COLO668 (cell line): Measurements from ENCODE around the gene THSD4.
A peak's percentile ranks its signal among the peaks of the same experiment; 100 is the strongest.

Experiments used
- DNase-seq: peaks from one replicate; lab custom pipeline; 2025; ENCODE audit not compliant: unreplicated experiment; lab: John Stamatoyannopoulos, UW

The THSD4 gene

GRCh38 chr15:71471347-71471746, 356.1 kb downstream of the THSD4 start:
- DNase-seq: no peak

- no peak for DNase-seq
Observed at GRCh38 chr15:71472566-71472965, 357.3 kb downstream of the THSD4 start.

- DNase-seq: no peak
Observed at GRCh38 chr15:71473751-71474150, 358.5 kb downstream of the THSD4 start.

GRCh38 chr15:71476823-71477222, 361.6 kb downstream of the THSD4 start:
- no peak for DNase-seq

GRCh38 chr15:71480556-71480955, 365.3 kb downstream of the THSD4 start:
- no peak for DNase-seq

GRCh38 chr15:71484080-71484479, 368.8 kb downstream of the THSD4 start:
- DNase-seq: no peak

DNA sequence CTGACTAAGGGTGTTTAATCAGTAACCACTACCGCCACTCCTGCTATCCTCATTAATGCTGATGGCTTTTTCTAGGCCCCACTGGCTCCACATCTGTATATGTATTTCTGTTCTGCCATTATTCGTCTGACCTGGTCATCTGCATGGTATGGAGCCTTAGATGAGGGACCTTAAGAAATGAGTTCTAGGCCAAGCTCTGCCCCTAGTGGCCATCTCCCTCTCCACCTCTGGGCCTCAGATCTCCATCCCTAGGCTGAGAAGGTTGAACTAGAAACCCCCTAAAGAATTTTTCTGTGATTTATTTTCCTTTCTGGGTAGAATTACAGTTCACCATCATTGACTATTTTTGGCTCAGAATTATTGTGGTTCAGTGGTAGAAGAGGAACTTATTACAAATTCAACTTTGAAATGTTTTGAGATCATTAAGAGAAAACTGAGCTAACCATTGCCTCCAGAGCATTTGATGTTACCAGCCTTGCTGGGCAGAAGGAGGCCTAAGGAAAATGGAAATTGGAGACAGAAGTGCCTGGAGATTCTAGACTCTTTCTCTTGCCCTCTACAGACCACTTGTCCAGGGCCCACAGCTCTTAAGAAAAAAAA, 369.9 kb downstream of the THSD4 start:
- no peak for DNase-seq

- DNase-seq: no peak
Observed at GRCh38 chr15:71489570-71489969, 374.3 kb downstream of the THSD4 start.

DNA sequence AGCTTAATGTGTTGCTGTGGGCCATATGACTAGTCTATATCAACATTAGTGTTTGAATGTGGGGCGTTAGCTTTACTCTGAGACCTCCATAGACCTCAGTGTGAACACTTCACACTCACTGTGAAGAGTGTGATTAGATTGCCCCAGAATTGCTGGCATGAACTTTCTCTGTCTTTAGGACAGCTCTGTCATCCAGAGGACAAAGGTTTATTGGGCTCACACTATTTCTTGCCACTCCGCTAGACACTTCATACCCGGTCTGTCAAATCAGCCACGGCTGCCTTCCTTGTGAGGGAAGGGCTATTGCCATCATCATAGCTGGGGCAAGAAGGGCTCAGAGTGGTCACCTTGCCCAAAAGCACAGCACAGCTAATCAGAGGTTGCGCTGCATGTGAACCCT, 378.3 kb downstream of the THSD4 start:
- no peak for DNase-seq

DNA sequence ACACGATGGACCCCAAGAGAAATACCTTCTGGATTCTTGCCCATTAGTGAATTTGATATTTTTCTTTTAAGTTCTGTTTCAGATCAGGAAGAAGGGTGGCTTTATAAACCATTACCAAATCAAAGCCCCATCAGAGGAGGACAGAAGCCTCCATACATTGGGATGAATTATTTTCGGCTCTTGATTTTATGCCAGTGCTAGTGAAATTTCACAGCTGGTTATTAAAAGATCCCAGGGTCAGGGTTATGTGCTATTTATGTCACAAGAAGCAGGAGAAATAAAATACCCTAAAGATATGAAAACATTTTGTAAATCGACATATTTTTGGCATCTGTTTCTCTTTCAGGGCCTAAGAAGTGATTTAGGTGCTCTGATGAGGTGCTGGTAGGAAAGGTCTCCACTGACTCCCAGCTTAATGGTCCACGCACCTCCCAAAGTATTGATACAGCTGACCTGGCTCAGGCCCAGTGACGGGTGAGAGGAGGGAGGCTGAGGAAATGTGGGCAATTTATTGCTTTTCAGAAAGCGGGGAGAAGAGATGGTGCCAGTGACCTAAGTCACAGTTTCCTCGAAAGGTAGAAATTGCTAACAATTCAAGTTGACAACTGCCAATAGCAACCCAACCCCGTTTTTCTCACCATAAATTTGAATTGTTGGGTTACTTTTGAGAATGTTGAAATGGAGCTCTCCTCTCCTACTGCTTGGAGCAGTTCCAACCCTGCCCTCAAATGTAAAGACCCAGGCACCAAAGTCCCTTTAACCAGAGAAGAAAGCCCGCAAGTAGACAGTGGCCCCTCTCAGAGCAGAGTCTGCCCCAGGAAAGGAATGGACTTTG, 379.5 kb downstream of the THSD4 start:
- DNase-seq: no peak

DNA sequence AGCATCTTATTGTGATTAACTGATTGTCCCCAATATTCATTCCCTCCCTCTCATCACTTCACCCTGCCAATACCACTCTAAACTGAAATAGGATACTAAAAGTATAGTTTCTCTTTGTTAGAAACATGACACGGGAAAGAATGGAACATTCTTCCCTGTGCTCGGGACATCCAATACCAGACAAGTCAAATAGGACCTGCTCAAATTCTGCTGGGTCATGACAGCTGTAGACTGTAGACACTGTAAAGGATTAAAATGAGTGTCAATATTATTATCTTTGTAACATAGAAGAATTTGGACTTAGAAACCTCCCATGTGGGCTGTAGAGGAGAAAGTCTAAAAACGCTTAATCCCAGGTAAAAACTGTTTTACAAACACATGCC, 380.1 kb downstream of the THSD4 start:
- DNase-seq: no peak

- no peak for DNase-seq
Observed at GRCh38 chr15:71496336-71496955, 381.2 kb downstream of the THSD4 start.

DNA sequence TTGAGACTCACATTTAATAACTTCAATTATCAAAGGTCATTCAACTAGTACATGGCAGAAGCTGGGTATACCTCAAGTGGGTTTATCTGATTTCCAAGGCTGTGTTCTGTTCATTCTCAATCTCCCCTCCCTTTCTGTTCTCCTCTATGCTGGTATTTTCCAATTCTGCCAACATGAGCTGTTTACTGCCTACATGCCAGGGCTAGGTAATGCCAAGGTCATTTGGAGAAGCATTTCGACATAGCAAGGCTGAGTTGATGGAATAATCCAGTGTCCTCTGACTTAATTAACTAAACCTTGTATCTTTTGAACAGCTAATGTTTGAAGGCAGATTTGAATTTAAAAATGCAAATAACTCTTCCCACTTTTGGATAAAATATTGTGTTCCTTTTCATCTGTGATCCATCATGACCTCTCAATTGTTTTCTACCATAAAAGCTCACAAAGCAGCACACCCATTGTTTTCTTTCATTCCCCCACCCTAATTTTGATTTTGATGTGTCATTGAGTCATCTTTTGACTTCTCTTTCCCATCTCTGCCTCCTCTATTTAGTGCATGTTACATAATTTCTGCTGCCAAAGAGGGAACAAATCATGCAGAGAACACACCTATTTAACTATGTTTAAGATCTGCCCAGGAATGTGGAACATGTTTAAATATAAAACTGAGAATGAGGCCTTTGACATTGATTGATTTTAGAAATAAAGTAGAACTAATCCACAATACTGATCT, 386.2 kb downstream of the THSD4 start:
- DNase-seq: no peak

GRCh38 chr15:71502077-71502432, 386.8 kb downstream of the THSD4 start:
- no peak for DNase-seq

- no peak for DNase-seq
Observed at GRCh38 chr15:71505962-71506361, 390.7 kb downstream of the THSD4 start.

DNA sequence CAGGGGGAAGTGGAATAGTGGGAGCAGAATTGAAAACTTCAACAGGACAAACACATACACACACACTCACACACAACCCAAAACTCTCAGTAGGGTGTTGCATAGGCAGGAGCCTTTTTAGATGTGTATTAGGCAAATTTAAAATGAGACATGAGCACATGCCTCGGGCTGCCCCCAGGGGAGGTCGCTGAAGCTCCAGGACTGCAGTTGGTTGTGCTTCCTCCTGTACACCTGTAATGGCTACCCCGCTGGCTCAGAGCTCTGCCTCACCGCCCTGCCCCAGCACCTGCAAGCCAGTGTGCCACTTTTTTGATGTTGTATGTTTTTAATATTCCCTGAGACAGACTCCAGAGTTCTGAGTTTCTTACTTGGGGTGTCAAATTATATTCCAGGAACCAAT, 391.7 kb downstream of the THSD4 start:
- DNase-seq: no peak

DNA sequence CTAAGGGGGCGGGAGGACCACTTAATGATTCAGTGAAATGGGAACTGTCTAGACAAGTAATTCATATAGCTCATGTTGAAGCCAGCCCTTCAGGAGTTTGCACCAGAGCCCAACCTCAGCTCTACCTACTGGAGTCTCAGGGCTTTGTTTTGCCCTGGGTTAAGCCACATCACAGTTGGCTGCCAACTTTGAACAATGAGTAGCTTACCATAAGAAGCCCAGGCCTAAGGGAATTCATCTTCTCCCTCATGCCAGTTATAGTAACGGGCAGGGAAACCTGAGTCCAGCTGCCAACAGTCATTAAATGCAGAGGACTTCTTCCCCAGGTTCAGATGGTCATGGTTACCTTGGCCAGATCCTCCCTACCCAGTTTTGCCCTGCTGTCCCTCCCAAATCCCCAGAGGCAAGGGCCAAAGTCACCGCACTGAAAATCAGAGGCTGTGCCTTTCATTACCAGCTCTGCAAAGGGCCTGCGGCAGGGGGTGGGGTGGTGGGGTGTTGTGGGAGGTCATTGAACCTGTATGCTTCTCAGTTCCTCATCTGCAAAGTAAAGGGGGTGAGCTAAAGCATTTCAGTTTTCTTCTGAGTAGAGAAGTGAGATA, 392.9 kb downstream of the THSD4 start:
- no peak for DNase-seq

GRCh38 chr15:71509139-71509538, 393.9 kb downstream of the THSD4 start:
- DNase-seq: no peak

DNA sequence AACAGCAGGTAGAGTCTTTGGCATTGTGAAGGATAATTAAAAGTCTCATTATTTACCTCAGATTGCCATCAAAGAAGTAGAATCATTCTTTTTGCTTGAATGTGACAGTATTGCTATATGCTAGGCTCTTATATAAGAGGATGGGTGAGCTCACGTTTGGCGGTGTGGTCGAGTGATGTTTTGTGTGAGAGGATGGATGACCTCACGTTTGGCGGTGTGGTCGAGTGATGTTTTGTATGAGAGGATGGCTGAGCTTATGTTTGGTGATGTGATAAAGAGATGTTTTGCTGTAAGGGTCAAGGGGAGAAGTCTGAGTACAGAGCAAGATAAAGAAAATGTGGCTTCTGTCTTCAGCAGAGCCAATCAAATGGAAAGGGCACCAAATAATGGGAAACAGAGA, 395.5 kb downstream of the THSD4 start:
- DNase-seq: no peak

DNA sequence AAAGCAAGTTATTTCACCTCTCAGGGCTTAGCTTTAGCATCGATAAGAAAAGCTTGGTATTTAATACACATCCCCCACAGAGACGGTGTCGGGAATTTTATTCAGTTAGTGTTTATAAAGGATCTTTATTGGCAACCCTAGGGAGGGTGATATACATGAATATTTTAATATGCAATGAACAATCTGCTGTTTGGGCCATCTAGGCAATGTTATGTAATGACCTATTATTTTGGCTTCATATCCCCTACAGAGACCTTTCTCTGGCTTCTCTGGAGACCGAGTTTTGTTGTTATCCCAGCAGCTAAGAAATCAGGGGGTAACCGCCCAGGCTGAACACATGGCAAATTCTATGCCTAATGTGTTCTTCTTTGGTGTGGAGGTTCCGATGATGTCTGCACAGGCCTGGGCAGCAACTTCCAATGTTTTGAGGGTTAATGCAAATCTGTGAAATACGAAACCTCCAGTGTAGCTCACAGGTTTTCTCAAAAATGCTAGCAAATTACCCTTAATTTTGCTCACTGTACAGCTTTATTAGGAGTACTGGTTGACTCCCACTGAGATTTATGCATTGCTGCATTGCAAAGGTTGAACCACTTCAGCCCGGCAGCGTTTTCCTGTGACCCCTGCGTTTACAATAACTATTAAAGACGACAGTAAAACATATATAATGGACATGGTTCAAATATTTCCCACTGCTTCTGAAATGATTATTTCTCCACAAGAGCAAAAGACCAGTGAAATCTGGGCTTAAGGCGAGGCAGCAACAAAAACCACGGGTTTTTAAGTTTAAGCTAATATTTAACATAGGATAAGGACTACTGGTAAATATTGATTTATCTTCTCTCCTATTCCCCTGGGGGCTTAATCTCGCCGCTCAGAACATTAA, 396.8 kb downstream of the THSD4 start:
- peak; percentile 24 for DNase-seq

DNA sequence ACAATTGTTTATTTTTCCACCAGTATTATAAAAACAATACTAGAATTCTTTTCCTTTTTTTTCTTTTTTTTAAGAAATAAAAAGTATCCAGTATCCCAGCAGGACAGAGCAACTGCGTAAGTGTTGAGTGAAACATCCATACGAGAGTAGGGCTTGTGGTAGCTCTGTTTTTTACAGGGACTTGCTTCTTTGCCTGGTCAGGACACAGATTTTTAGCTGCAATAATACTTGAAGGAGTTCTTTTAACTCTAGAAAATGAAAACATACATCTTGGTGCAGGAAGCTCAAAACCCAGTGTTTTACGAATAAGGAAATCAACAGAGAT, 397.4 kb downstream of the THSD4 start:
- no peak for DNase-seq
